Astrocyte of the cerebellum (primary cell): ENCODE results near the gene PRCD.
"Not testable (repeated sequence)": the region's sequence is repeated elsewhere in the genome, so short reads cannot be mapped to it uniquely, and the experiment has no call there.

ENCODE experiments used
- DNase-seq: peaks from one replicate; pipeline ENCODE4 v3.0.0-alpha.2; 2011; ENCODE audit warnings: low read depth
- H3K4me3 ChIP-seq: 2 replicates; pipeline ENCODE4 v1.5.1; 2011; ENCODE audit warnings: mild to moderate bottlenecking, low read depth, low read length, moderate library complexity
- CTCF ChIP-seq: IDR thresholded peaks from 2 replicates; pipeline ENCODE4 v1.5.1; 2012; ENCODE audit warnings: low read length, low read depth, moderate library complexity, mild to moderate bottlenecking; ENCODE audit errors: missing control alignments
- in situ Hi-C: cut with HindIII; loops from 2 replicates; pipeline ENCODE4 v1.10.0; 2017; ENCODE audit warnings: low sequenced_read_pairs

The PRCD gene

GRCh38 chr17:76529224-76530094 lies 10.4 kb upstream of the PRCD start:
- no peak for DNase-seq
- in situ Hi-C loops: no loop called here
- H3K4me3 ChIP-seq: no peak overlapping the region
- no peak for TF ChIP-seq CTCF

- in situ Hi-C loops: no loop called here
Measured at GRCh38 chr17:76530095-76530723, 9.6 kb upstream of the PRCD start.

GRCh38 chr17:76530811-76531485 lies 8.9 kb upstream of the PRCD start:
- TF ChIP-seq CTCF: no peak
- no peak for DNase-seq
- in situ Hi-C loops: no loop called here
- H3K4me3 ChIP-seq: no peak overlapping the region

More at GRCh38 chr17:76530095-76530723, 9.6 kb upstream of the PRCD start:
- no peak for TF ChIP-seq CTCF
- DNase-seq: no peak
- H3K4me3 ChIP-seq: no peak overlapping the region

- H3K4me3 ChIP-seq: no peak overlapping the region
- in situ Hi-C loops: no loop called here
- DNase-seq: no peak
- TF ChIP-seq CTCF: no peak
Measured at GRCh38 chr17:76531486-76532038, 8.3 kb upstream of the PRCD start.

GRCh38 chr17:76532072-76532651 lies 7.7 kb upstream of the PRCD start:
- TF ChIP-seq CTCF: no peak
- in situ Hi-C loops: no loop called here
- H3K4me3 ChIP-seq: no peak overlapping the region
- DNase-seq: no peak

GRCh38 chr17:76533640-76534359 lies 6.0 kb upstream of the PRCD start:
- DNase-seq, H3K4me3 ChIP-seq, in situ Hi-C loops: not testable (repeated sequence)
